GM21723 (cell line): Measurements from ENCODE around the gene BMPER.

Experiments
- ATAC-seq: cut with Tn5 transposase; IDR thresholded peaks from one replicate; pipeline ENCODE4 v1.9.1; 2021; ENCODE audit warnings: mild to moderate bottlenecking, moderate library complexity; ENCODE audit not compliant: unreplicated experiment

Gene BMPER

DNA sequence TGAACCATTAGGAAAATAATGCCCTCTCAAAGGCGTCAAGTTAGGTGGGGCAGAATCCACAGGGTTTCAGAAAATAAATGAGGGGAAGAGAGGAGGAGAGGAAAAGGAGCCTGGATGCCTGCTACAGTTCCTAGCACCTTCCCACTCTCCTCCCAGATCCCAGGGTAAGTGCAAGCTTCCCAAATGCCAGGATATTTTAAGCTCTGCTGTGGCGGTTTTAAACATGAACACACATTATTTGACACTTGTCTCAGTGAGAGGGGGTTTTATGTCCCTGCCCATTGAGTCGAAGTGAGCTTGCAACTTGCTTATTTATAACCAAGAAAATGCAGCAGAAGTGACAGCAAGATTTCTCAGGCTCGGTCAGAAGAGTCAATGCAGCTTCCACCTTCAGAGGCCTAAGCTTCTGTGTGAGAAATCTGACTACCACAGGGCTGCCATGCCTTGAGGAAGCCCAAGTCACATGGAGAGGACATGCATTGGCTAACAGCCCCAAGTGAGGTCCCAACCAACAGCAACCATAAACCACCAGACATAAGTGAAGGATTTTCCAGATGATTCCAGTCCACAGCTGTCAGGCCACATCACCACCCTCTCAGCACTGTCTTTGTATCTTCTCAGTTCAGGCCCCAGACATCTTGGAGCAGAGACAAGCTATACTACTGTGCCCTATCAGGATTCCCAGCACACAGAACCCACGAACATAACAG, 17.9 kb upstream of the BMPER start:
- no peak for ATAC-seq

DNA sequence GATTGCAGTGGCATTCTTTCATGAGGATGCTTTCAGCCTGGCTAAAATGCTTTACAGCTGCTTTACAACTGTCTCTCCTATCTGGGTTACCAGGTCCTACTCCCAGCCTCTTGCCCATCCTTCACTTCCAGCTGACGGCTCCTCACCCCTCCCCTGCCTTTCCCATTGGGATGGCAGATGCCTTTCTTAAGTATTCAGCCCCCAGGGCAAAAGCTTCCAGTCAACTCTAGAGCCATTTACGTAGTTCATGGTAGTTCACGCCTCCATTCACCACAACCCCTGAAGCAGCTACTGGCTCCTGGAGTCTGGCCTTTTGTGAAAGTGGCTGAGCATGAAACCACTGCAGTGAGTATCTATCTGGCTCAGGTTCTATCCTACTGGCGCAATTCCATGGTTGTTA, 17.2 kb upstream of the BMPER start:
- no peak for ATAC-seq

DNA sequence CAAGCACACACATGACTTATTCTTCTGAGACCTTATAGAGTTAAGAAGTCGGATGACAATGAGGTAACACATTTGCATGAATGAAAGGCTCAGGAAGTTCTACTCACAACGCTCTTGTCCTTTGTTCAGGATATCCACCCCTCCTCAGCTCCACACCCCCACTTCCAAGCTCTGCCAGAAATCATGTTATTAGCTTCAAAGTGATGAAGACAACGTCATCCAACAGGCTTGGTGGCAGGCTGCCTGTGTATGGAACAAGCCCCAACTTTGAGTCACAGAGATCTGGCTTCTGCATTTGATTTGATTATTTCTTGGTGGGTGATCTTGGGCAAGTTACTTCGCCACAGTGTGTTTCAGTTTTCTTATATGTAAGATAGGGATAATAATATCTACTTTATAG, 12.4 kb upstream of the BMPER start:
- no peak for ATAC-seq

DNA sequence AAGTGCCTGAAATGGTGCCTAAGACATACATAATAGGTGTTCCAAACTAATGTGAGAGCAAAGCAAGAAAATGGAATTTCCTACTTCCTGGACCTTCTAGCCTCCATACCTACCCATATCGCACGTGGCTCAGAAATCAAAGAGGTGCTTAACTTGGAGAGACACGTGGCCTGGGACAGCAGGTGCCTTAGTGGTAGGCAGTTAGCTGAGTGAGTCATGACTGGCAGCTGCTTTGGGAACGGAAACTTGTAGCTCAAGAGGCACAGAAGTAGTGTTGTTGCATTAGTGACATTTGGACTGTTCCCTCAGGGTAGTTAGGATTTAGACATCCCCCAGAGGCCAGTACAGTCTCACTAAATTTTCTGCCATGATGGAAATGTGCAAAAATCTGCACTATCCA, 12.0 kb upstream of the BMPER start:
- ATAC-seq: no peak

DNA sequence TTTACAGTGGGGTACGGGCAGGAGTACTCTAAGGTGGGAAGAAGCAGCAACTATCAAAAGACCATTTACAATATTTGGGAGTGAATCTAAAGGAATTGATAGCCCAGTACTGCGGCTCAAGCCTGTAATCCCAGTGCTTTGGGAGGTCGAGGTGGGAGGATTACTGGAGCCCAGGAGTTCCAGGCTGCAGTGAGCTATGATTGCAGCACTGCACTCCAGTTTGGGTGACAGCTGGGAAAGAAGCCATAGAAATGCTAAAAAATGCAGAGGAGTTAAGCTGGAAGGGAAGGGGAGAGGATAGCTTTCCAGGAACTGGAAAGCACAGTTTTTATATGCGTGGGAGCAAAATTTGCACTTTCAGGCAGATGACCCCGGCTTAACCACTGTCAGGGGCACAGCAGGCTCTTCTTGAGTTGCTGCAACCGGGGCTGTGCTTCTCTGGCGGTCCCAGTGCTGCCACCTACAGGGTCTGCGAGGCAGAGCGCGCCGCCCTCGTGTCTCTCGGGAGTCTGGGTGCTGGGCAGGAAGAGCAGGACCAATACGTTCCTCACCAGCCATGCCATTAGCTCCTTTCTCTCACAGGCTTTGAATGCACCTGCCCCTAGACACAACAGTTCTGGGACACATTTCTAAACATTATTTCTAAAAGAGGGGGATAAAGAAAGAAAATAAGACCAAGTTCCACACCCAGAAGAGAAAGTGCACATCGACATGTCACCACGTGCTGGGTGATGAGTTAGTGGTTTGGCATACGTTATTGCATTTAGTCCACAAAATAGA, 10.1 kb upstream of the BMPER start:
- ATAC-seq: peak; percentile 99

DNA sequence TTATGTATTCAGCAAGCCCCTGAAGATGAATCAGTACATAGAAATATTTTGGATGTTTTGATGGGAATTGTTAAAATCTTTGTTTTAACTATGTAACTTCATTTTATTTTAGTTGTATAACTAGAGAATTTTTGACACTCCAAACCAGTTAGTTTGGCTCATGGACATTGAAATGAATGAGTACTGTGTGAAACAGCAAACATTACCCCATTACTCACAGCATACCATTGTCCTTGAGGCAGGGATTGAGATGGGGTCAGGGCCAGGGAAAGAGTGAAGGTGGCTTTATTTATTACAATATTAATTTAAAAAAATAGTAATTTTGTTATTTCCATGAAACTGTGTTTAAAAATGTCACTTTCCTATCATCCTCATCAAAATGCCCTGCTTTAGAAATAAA, 4.8 kb upstream of the BMPER start:
- no peak for ATAC-seq

DNA sequence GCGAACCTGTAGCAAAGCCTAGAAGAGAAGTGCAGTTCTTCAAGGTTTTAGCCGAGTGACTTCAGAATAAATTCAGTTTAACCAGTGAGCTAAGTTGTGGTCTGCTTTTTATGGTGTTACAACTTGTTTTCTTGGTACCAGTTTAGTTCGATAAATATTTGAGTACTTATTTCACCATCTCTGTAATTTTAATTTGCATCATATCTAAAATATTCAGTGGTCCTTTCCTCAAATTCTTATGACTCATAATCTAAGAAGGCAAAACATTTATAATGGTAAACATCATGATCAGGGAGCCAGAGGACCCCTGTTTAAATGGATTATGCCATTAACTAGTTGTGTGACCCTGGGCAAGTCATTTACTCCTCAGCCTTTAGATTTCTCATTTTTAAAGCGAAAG, 4.1 kb upstream of the BMPER start:
- no peak for ATAC-seq

DNA sequence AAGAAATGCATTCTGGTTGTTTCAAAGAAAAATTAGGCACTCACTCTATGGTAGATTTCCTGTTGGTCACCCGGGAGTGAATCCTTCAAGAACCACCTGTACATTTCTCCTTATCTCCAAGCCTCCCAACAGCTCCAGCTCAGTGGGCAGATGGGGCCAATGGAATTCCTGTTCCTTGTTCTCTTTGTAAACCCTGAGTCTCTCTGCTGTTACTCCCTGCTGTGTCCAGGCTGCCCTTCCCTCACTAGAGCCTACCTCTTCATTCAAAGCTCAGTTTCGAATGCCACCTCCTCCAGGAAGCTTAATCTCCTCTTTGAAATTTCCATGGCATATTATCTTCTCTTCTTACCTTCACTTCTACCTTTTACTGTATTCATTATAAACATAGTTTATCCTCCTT, 3.5 kb upstream of the BMPER start:
- ATAC-seq: no peak

DNA sequence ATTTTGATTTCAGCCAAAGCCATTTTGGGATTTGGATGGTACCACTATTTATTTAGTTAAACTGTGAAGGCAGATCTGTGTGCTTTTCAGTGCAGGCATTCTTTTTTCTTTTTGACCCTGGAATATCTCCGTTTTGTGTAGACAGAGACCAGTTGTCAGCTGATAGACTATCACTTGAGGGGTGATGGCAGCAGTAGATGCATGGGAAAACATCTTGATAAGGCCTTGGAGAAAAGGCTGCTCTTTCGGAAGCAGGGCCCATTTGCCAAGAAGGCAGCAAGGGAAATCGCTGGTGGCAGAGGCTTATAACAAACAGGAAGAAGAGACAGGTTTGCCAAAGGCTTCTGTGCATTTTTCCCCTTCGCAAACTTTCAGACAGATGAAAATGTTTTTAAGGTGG, 2.6 kb upstream of the BMPER start:
- no peak for ATAC-seq

DNA sequence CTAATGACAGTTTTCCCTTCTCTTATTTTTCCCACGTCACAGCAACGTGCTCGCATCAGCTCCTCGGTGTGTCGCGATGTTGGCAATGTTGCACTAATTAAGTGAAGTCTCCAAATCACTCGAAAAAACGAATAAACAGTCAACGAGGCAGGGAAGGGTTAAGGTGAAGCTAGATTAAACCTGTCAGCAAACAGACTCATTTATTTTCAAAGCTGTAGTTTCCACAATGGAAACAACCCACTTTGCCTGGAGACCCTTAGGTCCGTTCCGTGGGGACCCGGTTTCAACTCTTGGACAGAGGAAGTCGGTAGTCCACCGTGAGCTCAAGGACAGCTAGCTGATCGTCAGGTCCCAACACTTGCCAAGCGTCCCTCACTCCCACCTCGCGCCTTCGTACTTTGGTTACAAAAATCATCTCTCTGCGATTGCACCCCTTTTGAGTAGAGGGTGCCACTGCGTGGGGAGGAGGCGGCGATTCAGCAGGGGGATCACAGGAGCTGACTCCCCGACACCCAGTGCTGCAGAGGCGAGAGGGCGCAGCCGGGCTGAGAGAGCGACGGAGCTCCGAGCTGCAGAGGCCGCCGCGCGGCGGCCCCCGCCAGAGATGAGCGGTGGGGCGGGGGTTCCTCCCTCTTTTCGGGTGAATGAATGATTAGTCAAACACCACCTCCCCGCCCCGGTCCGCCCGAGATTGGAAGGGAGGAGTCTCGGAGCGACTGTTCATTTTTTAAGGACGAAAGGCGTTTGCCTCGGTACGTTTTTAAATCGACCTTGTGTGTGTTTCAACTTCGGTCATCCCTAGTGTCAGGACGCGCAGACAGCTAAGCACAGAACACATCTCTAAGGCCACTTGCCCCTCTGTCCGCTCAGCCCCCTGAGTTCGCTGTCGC, 1.3 kb upstream of the BMPER start:
- no peak for ATAC-seq

DNA sequence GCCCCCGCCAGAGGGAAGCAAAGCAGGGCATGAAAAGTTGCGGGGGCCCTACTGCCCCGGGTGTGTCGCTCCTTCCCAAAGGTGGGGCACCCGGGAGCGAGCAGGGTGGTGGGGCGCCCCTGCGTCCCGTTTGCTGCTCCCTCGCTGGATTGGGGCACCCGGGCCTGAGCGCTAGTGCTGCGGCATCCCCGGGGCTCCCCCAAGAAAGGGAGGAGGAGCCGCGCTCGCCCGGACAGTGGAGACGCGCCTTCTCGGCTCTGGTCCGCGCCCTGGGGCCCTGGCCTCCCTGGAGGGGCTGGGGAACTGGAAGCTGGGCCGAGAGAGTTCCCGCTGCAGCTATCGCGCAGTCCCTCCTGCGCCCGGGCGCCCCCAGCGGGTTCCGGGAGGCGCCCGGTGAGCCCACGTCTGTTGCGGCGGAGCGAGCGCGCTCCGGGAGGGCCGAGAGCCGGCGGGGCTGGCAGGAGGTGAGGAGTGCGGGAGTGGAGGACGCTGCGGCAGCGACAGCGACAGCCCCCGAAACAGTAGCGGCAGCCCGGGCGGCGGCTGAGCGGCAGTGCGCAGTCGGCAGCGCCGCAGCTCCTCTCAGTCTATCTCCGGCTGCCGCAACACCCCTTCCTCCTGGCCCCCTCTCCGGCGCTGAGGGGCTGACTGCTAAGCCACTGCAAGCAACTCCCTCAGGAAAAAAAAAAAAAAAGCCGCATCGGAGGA, 504 bp upstream of the BMPER start:
- ATAC-seq: no peak

DNA sequence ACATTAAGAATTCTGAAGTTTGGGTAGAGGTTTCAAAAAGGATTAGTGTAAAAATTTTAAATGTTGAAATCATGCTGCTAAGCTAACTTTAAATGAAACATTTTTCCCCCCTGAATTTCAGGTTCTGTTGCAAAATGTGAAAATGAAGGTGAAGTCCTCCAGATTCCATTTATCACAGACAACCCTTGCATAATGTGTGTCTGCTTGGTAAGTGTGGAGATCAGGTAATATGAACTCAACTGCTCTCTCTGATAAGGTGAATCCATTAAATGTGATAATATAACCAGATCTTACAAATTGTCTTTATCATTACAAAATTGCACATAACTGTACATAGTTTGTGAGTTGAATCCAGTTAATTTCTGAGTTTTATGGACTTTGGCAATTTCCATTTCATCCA, 1.4 kb downstream of the BMPER start:
- ATAC-seq: no peak

DNA sequence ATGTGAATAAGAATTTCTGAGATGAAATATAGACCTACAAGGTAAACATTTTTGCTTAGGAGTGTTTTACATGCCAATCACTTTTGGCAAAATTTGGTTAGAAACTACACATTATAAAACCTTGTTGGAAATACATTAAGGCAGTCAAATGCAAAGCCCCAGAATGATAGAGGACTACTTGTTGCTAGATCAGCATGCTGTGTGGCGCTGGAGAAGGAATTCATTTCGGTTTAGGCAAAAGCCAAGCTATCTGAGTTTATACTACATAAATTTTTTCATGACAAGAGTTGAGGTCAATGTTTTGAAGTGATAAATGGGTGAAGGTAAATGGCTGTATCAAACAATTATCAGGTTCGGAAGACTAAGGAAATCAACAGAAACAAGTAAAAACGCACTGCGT, 2.3 kb downstream of the BMPER start:
- no peak for ATAC-seq

DNA sequence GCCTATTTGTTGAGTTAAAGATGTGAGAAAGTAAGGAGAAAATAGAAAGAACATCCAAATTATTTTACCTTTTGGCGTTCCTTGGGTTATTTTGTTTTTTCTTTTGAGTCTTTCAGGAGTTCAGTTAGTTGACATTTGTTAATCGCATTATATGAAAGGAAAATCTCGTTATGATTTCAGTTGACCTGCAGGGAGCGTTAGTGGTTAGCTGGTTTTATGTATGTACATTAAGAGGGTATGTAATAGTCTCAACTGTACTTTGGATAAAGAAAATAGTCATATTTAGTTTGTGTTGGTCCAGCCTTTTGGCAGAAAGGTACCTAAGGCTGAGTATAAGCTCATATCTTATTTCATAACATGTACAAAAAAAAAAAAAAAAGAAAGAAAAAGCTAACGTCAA, 4.0 kb downstream of the BMPER start:
- no peak for ATAC-seq

DNA sequence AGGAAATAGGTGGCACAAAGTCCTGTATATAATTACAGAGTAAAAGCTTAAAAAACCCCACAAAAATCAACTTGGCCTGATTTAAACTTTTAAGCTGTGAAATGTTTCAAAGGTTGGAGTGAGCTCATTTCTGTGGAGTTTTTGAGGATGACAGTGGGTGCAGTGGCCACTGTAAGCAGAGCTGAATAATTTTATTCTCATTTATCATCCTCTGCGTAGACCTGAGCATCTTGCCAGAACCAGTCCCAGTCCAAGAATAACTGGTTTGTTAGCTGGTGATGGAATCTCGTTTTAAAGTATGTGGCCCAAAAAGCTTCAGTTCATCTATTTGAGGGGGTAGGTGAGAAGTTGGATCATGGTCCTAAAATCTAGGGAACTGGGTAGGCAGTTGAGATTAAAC, 4.4 kb downstream of the BMPER start:
- no peak for ATAC-seq

DNA sequence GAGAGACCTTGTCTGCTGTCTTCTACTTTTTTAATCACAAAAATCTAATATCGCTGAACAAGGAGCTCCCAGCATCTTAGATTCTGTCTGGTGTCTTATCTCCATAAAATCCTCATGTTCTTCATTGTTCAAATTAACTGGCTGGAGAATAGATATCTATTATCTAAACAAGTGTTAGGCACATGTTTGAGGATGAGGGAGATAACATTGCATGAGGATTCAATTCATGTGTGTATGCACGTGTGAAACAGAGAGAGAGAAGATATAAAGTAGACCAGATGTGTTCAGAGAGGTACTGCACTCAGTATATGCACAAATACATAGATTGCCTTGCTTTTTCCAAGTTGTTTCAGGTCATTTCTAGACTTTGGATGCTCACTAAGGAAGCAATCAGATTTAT, 5.4 kb downstream of the BMPER start:
- no peak for ATAC-seq

DNA sequence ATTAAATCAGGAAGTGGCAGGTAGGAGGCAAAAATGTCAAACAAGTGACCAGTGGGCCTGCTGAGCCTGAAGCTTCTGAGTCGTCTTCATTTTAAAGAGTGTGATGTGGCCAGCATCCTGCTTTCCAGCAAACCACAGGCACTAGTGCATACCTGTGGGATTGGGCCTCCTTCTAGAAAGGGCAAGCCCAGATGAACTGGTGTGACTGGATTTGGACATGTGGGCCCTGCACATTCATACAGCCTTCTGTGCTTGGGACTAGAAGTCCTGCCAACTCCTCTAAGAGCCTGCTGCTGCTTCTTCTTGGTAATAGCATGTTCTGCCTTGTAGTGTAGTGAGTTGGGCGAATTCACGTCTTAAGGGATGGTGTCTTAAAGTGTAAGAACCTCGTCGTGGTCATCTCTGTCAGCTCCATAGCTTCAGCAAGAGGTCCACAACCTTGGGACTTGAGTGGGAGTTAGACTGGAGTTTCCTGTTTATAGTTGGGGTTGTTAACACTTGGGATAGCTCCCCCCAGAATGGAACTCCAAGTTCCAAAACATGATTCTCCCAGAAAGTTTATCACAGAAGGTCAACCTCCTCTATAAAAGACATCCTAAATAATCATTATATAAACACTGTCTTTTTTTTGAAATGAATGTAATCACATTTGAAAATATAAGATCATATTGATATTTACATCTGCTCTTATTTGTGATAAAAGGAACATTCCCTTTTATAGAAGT, 11.2 kb downstream of the BMPER start:
- ATAC-seq: no peak

DNA sequence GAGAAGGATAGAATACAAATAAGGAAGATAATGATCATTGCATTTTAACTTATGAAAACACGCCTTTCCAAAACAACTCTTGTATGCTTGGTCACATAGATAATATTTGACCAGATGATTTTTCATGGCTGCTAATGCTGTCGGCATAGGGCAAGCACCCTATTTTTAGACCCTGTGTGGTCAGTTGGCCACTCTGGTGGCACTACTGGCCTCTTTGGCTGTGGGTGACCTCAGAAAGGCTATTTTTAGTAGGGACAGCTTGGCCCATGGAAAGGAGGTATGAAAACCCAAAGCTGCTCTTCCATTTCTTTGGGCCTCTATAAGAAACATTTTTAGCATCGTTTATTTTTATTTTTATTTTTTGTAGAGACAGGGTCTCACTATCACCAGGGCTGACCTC, 12.3 kb downstream of the BMPER start:
- ATAC-seq: no peak

DNA sequence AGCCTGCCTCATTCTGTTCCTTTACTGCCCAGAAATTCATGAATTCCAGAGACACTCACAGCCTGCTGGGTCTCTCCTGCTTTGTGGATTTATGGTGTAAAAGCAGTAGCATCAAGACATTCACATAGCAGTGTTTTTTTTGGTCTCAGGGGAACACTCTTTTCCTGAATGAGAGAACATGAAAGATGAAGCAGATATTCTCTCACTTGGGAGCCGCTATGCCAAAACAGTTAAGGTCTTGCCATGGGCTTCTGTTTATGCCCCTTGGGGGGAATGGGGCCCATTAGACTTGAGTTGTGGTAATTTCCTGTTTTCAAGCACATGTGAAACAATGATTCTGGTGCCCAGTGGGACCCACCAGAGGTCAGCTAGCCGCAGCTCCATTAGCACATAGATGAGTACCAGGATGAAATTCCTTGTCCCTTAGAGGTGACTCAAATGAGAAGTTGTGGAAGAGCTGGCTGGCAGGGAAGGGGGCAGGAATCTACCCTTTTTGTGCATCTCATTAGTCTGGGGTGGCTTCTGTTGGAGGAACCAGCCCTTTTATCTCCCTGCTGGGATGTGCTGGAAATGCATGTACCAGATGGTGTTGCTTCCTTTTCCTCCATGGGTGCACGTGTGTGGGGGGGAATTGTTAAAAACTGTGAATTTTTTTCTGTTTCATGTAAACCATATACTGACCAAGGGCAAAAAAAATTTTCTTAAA, 13.3 kb downstream of the BMPER start:
- no peak for ATAC-seq

DNA sequence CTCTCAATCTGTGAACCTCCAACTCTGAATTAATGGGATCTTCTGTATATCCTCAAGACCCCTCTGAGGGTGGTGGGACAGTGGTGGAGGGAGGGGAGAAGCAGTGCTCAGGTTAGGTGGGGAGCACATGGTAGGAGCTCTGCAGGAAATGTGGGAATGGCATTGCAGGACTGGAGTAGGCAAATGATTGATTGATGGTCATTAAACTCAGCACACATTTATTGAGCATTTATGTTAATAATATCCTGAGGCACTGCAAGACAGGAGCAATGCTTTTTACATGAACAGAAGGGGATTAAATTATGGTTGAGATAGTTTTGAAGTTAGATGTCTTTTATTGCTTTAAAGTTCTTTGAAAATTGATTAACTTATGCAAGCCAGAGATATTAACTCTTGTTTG, 14.1 kb downstream of the BMPER start:
- no peak for ATAC-seq
